Vagina (tissue), 2 donors: ENCODE measurements around the gene NBPF4.

Experiments
- POLR2A ChIP-seq, 2 donors: fragments of 450-650 bp; IDR thresholded peaks; one replicate each; pipeline ENCODE4 v1.6.1; 2017; ENCODE audit warnings: antibody characterized with exemption in 2 of 2, mild to moderate bottlenecking in 2 of 2, moderate library complexity in 2 of 2
- TF ChIP-seq, protein P1 (sequence below), 3 experiments: fragments of 450-650 bp in 2 of 3; fragments of 200-600 bp in 1 of 3; sonication (generic) in 1 of 3; IDR thresholded peaks; one replicate each; pipeline ENCODE4 v1.5.1; 2017 to 2019; ENCODE audit warnings: antibody characterized with exemption in 3 of 3, mild to moderate bottlenecking in 2 of 3, moderate library complexity in 2 of 3

DNA sequence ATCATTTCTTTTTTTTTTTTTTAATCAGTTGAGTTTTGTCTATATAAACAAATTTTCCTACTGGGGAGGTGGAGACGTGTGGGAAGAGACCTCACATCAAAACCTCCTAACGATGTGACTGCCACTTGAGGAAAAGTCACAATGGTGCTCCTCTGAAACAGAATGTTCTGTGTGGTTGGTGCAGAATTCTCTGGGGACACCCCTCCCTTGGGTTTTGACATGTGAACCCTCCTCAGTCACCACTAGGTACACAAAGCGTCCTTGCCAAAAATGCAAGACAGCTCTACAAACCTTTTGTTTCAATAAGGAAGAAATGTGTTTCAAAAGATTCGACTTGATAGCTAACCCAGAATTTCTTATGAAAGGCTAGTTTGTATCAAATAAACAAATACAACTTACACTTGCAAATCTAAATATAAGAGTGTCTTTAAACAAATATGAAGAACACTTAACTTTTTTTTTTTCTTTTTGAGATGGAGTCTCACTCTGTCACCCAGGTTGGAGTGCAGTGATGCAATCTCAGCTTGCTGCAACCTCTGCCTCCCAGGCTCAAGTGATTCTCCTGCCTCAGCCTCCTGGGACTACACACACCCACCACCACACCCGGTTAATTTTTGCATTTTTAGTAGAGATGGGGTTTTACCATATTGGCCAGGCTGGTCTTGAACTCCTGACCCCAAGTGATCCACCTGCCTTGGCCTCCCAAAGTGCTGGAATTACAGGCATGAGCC lies 53.0 kb downstream of the NBPF4 start:
- TF ChIP-seq POLR2A (IDR thresholded peaks at IDR 0.05) = no peak
- TF ChIP-seq, protein P1, sequence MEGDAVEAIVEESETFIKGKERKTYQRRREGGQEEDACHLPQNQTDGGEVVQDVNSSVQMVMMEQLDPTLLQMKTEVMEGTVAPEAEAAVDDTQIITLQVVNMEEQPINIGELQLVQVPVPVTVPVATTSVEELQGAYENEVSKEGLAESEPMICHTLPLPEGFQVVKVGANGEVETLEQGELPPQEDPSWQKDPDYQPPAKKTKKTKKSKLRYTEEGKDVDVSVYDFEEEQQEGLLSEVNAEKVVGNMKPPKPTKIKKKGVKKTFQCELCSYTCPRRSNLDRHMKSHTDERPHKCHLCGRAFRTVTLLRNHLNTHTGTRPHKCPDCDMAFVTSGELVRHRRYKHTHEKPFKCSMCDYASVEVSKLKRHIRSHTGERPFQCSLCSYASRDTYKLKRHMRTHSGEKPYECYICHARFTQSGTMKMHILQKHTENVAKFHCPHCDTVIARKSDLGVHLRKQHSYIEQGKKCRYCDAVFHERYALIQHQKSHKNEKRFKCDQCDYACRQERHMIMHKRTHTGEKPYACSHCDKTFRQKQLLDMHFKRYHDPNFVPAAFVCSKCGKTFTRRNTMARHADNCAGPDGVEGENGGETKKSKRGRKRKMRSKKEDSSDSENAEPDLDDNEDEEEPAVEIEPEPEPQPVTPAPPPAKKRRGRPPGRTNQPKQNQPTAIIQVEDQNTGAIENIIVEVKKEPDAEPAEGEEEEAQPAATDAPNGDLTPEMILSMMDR (IDR thresholded peaks at IDR 0.05) = no peak
